Smooth muscle cell (in vitro differentiated cells): ENCODE data around the gene HOXA2. TPM values are rescaled to one million over a fixed set of nuclear protein-coding genes. Genes with fewer than 3 reads are reported as not detected.

Experiments
- DNase-seq: peaks from one replicate; lab custom pipeline; 2025; ENCODE audit not compliant: unreplicated experiment; lab: John Stamatoyannopoulos, UW
- H2AFZ ChIP-seq: fragments of 200-600 bp; sonication (generic); 2 replicates; pipeline ENCODE4 v1.6.0; 2016; ENCODE audit warnings: antibody characterized with exemption, low read depth, mild to moderate bottlenecking
- H3F3A ChIP-seq: fragments of 200-600 bp; sonication (generic); 2 replicates; pipeline ENCODE4 v1.6.0; 2017; ENCODE audit warnings: antibody characterized with exemption, low read depth
- H3K27ac ChIP-seq: fragments of 200-600 bp; sonication (generic); 2 replicates; pipeline ENCODE4 v1.5.1; 2016; ENCODE audit warnings: low read depth, mild to moderate bottlenecking
- H3K27me3 ChIP-seq: fragments of 200-600 bp; sonication (generic); 2 replicates; pipeline ENCODE4 v1.6.1; 2016; ENCODE audit warnings: low read depth, mild to moderate bottlenecking
- H3K36me3 ChIP-seq: fragments of 200-600 bp; sonication (generic); 2 replicates; pipeline ENCODE4 v1.5.1; 2016; ENCODE audit warnings: low read depth
- H3K4me1 ChIP-seq: fragments of 200-600 bp; sonication (generic); 2 replicates; pipeline ENCODE4 v1.5.1; 2016; ENCODE audit warnings: low read depth
- H3K4me2 ChIP-seq: fragments of 200-600 bp; sonication (generic); 2 replicates; pipeline ENCODE4 v1.6.0; 2016; ENCODE audit warnings: mild to moderate bottlenecking
- H3K4me3 ChIP-seq: fragments of 200-600 bp; sonication (generic); 2 replicates; pipeline ENCODE4 v1.5.1; 2016; ENCODE audit warnings: mild to moderate bottlenecking
- H3K79me2 ChIP-seq: fragments of 200-600 bp; sonication (generic); 2 replicates; pipeline ENCODE4 v1.6.0; 2016; ENCODE audit warnings: low read depth, mild to moderate bottlenecking
- H3K9ac ChIP-seq: fragments of 200-600 bp; sonication (generic); 2 replicates; pipeline ENCODE4 v1.6.0; 2016; ENCODE audit warnings: low read depth
- H3K9me3 ChIP-seq: fragments of 200-600 bp; sonication (generic); replicated peaks from 2 replicates; pipeline ENCODE4 v1.5.1; 2016; ENCODE audit warnings: low read depth
- H4K20me1 ChIP-seq: fragments of 200-600 bp; sonication (generic); 2 replicates; pipeline ENCODE4 v1.6.0; 2016; ENCODE audit warnings: low read depth
- WGBS: methylation state at CpG from one replicate; pipeline ENCODE4 v1.1.7; 2016; ENCODE audit warnings: low lambda C conversion rate; 5-methylcytosine and 5-hydroxymethylcytosine counted together
- polyA plus RNA-seq: library from polyadenylated mRNA; unstranded; fragments of >200 nt; fragmentation: Nextera tagmentation; extraction: Ambion mirVana; gene quantifications from 2 replicates; pipeline ENCODE4 v1.2.1, GENCODE V29; 2016
- total RNA-seq: library from RNA; depleted of rRNA; stranded (reverse); fragments of >200 nt; gene quantifications from 2 replicates; pipeline ENCODE4 v1.2.3, GENCODE V29; 2014
- TF ChIP-seq, protein P1 (sequence below): fragments of 200-600 bp; sonication (generic); IDR thresholded peaks from 2 replicates; pipeline ENCODE4 v1.5.1; 2017; ENCODE audit warnings: borderline replicate concordance, mild to moderate bottlenecking, antibody characterized with exemption; ENCODE audit not compliant: insufficient read depth, poor library complexity, severe bottlenecking

HOXA2 gene
- total and polyA plus RNA-seq, 2 experiments from 2014 or later = not detected

DNA sequence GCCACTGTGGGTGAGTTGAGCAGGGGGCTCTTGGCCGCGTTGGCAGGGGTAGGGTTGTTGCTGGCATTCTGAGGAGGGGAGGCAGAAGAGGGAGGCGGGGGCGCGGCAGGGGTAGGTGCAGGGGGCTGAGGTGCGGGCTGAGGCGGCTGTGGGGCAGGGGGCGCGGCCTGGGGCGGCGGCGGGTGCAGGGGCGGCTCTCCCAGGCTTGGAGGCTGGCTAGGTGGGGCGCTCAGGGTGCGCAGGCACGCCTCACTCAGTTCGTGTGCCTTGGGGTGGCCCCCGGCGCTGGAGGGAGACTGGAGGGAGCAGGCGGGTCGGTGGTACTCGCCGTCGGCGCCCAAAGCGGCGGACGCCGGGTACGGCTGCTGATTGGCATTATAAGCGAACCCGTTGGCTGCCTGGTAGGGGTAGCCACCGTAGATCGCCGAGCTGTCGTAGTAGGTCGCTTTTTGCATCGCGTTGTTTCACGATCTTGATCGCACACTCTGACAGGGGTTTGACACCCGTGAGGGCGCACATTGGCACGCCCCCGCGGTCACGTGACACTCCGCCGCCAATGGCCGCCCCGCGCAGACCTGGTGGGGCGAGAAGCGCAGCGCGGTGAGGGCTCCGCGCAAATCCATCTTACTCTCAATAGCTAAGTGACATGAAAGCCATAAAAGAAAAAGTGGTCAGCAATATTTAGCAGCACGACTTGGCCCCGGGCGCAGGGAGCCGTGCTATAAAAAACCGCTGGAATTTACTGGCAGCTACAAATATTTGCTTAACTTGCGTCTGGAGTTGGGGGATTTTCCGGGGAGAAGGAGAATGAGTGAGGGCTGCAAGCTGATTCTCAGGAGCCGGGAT is 7.9 kb upstream of the HOXA2 start:
- no peaks in the 10 kb centered on the region for H3F3A ChIP-seq
- H3K9ac ChIP-seq = no peak overlapping the region
- H3K4me3 ChIP-seq = peak overlapping the region; percentile 24
- no peaks in the 10 kb centered on the region for H3K79me2 ChIP-seq
- H2AFZ ChIP-seq = no peak overlapping the region
- H3K9me3 ChIP-seq = no peaks in the 10 kb centered on the region
- H3K27me3 ChIP-seq = peaks cover 100% of the 10 kb centered on the region
- peaks cover 11% of the 10 kb centered on the region for H3K4me1 ChIP-seq
- no peak for DNase-seq
- peaks cover 18% of the 10 kb centered on the region for H4K20me1 ChIP-seq
- TF ChIP-seq, protein P1, sequence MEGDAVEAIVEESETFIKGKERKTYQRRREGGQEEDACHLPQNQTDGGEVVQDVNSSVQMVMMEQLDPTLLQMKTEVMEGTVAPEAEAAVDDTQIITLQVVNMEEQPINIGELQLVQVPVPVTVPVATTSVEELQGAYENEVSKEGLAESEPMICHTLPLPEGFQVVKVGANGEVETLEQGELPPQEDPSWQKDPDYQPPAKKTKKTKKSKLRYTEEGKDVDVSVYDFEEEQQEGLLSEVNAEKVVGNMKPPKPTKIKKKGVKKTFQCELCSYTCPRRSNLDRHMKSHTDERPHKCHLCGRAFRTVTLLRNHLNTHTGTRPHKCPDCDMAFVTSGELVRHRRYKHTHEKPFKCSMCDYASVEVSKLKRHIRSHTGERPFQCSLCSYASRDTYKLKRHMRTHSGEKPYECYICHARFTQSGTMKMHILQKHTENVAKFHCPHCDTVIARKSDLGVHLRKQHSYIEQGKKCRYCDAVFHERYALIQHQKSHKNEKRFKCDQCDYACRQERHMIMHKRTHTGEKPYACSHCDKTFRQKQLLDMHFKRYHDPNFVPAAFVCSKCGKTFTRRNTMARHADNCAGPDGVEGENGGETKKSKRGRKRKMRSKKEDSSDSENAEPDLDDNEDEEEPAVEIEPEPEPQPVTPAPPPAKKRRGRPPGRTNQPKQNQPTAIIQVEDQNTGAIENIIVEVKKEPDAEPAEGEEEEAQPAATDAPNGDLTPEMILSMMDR = no peak
- H3K27ac ChIP-seq = no peak overlapping the region
- peak overlapping the region; percentile 80 for H3K4me2 ChIP-seq
- WGBS = 6% methylated on average over 50 of the region's 66 CpGs
- no peaks in the 10 kb centered on the region for H3K36me3 ChIP-seq

- peaks cover 11% of the 10 kb centered on the region for H3K4me1 ChIP-seq
- H3K27me3 ChIP-seq = peaks cover 100% of the 10 kb centered on the region
- no peak for DNase-seq
- TF ChIP-seq, protein P1 = no peak
- no peak overlapping the region for H3K4me3 ChIP-seq
- no peak overlapping the region for H3K27ac ChIP-seq
- H3F3A ChIP-seq = no peaks in the 10 kb centered on the region
- H3K4me2 ChIP-seq = no peak overlapping the region
- no peaks in the 10 kb centered on the region for H3K9me3 ChIP-seq
- H3K36me3 ChIP-seq = no peaks in the 10 kb centered on the region
- H3K79me2 ChIP-seq = no peaks in the 10 kb centered on the region
- WGBS = 78% methylated on average over 4 of the region's 4 CpGs
- H3K9ac ChIP-seq = no peak overlapping the region
- no peak overlapping the region for H2AFZ ChIP-seq
- peaks cover 12% of the 10 kb centered on the region for H4K20me1 ChIP-seq
Observed at GRCh38 chr7:27109466-27110185, 7.1 kb upstream of the HOXA2 start.

DNA sequence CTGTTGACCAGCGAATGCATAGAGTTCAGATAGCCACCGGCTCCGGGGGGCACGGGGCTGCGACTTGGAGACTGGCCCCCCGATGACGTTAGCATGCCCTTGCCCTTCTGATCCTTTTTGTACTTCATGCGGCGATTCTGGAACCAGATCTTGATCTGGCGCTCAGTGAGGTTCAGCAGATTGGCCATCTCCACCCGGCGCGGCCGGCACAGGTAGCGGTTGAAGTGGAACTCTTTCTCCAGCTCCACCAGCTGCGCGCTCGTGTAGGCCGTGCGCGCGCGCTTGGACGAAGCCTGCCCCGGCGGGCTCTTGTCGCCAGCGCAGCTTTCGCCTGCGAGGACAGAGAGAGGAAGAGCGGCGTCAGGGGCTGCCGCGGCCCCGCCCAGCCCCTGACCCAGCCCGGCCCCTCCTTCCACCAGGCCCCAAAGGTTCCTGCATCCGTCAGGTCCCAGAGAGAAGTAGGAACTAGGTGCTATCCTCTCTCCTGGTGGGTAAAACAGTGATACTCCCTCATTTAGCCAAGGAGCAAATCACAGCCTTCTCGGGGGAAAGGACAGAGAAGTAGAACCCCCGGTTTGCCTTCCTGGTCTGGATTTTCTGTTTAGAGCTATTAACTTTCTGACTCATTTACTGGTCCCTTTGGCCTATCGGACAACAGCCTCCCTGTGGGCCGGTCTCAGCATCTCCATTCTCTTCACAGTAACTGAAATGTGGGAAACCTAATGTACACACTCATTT is 6.1 kb upstream of the HOXA2 start:
- no peak for DNase-seq
- Histone ChIP-seq H3K4me1 (peaks cover 11% of the 10 kb centered on the region), H3F3A (no peaks in the 10 kb centered on the region), H3K27ac (no peak overlapping the region), H3K4me3 (peak overlapping the region; percentile 10), H3K9me3 (no peaks in the 10 kb centered on the region), H2AFZ (no peak overlapping the region), H3K4me2 (peak overlapping the region; percentile 75), H3K79me2 (no peaks in the 10 kb centered on the region), H3K27me3 (peaks cover 100% of the 10 kb centered on the region), H4K20me1 (peaks cover 12% of the 10 kb centered on the region), H3K36me3 (no peaks in the 10 kb centered on the region), H3K9ac (no peak overlapping the region)
- WGBS = 2% methylated on average over 36 of the region's 41 CpGs
- TF ChIP-seq, protein P1 = no peak
